GM21737 (cell line): ENCODE measurements around the gene OSGEP.
"Not testable (repeated sequence)": the region's sequence is repeated elsewhere in the genome, so short reads cannot be mapped to it uniquely, and the experiment has no call there.

ENCODE experiments used
- ATAC-seq: cut with Tn5 transposase; IDR thresholded peaks from one replicate; pipeline ENCODE4 v1.9.1; 2021; ENCODE audit warnings: mild to moderate bottlenecking, moderate library complexity; ENCODE audit not compliant: unreplicated experiment

The OSGEP gene

DNA sequence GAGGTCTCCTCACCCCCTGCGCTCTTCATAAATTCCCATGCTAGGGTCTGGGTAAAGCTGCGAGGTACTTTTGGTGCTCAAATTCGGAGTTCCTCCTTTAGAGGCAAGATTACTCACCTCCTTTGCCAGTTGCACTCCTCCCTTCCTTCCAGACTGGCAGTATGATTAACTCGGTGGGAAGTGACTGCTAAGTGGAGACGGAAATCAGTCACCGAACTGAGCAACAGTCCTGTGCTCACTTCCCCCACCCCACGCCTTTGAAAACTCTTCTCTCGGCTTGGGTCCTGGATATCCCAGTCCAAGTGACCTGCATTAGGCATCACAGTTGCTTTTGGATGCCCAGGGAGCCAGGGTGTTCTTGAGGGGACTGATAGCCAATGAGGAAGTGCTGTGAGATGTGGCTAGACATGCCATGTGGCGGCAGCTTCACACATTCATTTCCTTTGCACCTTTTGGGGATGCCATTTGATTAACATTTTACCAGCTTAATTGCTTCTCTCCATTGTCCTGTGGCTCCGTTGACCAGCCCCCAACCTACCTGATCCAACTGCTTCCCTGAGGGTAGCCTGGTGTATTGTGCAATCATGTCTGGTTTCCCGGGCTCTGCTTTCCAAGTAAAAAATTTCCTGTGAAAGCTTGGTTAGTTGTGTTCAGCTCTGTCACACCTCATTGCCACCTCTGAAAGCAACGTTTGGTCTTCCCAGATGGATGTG is 15.4 kb upstream of the OSGEP start:
- ATAC-seq: peak; percentile 12

DNA sequence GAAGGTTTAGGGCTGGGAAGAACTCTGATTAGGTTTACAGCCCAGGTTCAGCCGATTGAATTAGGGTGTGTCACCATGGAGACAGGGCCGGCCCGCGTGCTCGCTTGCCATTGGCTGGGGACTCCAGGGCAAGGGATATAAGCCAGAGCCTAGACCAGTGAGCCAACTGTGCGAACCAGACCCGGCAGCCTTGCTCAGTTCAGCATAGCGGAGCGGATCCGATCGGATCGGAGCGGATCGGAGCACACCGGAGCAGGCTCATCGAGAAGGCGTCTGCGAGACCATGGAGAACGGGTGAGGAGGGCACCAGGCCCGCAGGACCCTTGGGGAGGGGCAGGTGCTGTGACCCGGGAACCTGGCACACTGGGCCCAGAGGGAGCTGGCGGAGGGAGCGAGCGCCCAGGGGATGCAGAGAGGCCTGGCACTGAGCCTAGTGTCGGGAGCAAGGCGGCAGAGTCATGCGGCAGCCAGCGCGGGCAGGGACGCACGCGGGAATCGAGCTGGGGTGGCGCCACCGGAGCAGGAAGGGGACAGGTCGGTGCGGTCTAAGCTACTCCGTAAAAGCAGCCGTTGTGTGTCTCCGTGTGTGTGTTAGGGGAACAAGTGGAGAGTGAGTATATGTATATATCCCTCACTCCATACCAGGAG is 14.8 kb upstream of the OSGEP start, which contains the start of gene PNP:
Gene PNP, plus strand, starts transcription at position 165 of the 648 bp plus-strand sequence. Its CDS starts 119 bp downstream, at position 284.
- ATAC-seq: peak; percentile 90

DNA sequence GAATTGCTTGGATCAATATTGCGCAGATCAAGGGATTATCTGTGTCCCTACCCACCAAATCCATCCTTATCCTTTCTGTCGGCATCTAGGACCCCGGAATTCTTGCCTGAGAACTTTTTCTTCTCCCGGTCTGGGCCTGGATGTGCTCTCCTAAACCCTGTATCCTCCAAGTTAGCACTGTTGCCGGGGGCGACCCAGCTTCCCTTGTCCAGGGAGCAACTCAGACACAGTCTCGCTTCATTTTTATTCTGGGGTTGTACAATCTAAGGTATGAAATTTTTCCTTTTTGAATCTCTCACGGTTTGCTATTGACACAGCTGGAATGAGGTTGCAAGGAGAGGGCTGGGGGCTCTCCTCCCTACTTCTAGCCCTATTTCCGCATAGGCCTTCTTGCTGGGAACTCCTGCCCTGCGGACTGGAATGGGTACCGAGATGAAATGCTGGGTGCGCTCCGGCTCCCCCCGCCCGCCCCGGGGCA is 14.2 kb upstream of the OSGEP start:
- ATAC-seq: no peak

DNA sequence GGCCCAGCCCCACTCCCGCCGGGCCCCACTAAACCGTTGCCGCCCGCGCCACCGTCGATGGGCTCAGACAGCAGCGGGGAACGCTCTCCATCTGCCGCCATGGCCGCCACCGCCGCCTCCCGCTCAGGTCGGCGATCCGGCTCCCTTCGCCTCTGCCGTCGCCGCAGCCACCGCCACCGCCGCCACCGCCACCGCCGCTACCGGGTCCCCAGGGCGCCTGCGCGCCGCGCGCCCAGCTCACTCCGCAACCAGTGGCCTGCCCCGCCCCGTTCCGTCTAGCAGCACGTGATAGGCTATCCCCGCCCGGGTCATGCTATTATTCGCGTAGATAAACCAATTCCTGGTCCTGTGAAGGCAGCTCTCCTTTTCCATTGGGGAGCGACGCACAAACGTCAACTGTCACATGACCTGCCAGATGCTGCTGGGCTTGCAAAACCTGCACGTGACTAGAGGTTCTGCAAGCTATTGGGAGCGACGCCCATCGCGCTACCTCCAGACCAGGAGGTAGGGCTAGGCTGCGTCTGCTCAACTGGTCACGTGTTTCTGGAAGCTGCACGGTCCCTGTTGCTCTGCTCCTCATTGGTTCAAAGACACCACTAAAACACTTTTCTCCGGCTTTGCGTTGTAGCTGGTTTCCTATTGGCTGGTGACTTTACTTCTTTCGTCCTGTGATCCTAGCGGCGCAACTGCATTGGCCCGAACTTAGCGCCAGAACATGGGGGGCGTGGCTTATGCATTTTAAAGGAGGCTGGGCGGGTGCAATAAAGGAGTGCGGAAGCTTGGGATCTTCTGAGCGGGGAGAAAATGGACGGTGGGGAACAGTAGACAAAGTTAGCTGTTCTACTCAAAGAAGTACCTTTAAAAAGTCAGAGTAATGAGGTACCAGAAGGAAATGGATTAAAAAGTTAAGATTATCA is 6.9 kb upstream of the OSGEP start, which contains the start of gene PIP4P1:
Gene PIP4P1, minus strand, starts transcription at position 210 of the 917 bp plus-strand sequence. Its CDS starts 109 bp downstream, at position 101.
- ATAC-seq: peak; percentile 89

DNA sequence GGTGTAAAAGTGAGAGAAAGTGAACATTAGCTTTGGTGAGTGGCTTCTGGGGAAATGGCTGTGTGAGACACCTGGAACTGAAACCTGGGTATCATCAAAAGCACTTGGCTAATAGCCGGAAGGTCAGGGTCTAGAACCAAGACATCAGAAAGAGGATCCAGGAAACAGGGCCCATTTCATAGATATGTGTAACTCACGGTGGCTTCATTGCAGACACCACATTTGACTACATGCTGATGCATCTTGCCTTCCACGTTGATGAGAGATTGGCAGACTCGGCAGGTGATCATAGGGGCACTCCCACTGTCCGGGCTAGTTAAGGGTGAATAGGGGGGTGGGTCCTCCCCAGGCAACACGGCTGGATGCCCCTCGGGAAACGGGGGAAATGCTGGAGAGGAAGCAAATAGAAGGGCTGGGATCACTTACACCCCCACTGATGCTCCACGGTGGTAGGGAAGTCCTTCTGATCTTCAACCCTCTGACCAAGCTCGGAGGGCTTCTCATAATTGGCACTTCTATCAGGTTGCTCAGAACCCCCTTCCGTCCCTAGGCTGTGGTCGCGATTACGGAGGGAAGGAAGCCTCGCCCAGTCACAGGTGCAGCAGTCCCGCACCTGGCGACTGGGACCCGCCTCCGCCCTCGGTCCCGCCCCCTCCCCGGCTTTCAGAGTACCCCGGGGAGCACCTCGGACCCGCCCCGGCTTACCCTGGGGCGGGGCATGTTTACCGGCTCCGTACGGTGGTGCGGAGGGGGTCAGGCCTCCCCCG is 6.0 kb upstream of the OSGEP start:
- ATAC-seq: peak; percentile 13

DNA sequence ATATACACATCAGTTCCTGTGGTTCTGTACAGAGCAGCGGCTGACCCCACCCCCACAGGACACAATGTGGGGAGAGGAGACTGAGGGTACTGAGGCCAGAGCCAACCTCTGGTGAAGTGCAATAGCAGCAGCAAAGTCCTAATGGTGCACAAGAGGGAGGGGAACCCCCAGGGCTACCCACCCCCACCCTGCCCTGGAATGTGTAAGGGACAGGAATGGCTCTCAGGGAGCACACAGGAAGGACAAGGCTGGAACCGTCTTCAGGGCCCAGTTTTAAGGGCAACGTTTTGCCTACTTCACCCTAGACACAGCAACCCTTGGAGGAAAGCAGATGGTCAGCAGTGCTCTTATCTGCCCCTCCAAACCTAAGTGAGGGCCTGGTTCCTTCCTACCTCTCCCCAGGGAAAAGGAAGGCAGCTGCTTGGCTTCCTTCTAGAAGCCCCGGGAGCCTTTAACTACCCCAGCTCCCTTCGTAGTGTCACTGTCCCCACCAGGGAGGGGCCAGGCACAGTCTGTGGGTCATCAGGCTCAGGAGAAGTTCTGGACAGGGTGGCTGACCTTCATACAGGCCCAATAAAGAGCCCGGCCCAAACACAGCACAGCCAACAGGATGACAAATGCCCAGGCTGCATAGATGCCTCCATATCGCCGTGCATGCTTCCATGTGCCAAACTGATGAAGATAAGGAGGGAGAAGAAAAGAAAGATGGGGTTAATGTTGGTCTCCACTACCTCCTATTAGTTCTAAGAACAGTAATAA is 3.6 kb upstream of the OSGEP start:
- ATAC-seq: no peak

DNA sequence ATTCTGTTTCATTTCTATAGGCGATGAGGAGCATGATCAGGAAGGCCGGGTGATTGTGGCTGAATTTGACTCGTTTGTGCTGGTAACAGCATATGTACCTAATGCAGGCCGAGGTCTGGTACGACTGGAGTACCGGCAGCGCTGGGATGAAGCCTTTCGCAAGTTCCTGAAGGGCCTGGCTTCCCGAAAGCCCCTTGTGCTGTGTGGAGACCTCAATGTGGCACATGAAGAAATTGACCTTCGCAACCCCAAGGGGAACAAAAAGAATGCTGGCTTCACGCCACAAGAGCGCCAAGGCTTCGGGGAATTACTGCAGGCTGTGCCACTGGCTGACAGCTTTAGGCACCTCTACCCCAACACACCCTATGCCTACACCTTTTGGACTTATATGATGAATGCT is 2.4 kb upstream of the OSGEP start:
- ATAC-seq: no peak

DNA sequence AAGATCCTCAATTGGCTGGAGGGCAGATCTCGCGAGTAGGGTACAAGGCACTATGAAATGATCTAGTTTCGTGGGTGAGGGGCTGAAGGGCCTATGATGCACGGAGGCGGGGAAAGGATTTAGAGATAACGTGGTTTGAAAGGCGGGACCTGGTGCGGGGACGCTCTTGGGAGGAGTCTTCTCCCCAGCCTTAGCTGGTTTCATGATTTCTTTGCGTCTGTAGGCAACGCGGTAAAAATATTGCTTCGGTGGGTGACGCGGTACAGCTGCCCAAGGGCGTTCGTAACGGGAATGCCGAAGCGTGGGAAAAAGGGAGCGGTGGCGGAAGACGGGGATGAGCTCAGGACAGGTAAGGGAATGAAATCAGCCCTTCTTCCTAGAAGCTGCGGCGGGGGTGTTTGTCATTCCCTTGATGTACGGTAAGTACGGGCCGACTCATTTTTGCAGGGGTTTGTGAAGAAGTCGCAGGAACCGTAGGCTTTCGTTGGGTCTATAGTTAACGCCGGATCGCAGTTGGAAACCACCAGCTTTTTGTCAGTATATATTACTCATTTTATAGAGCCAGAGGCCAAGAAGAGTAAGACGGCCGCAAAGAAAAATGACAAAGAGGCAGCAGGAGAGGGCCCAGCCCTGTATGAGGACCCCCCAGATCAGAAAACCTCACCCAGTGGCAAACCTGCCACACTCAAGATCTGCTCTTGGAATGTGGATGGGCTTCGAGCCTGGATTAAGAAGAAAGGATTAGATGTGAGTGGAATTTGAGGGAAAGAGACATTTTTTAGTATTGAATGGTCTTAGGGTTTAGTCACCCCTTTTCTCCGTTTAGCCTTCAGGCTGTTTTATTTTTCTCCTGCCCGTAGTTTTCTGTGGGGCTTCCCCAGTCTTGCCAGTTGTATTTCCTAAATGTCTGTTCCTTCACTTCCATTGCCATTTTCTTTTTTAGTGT is 1.0 kb upstream of the OSGEP start:
- peak; percentile 31 for ATAC-seq

DNA sequence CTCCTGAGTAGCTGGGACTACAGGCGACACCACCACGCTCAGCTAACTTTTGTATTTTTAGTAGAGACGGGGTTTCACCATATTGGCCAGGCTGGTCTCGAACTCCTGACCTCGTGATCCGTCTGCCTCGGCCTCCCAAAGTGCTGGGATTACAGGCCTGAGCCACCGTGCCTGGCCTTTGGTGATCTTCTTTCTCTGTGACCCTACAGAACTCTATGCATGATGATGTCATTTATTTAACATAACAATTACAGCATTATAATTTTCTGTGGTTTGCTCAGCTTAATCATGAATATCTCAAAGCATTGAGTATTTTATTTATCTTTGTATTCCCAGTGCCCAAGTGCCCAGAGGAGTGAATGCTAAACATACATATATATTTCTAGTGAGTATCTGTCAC is 1.8 kb downstream of the OSGEP start:
- ATAC-seq: not testable (repeated sequence)

DNA sequence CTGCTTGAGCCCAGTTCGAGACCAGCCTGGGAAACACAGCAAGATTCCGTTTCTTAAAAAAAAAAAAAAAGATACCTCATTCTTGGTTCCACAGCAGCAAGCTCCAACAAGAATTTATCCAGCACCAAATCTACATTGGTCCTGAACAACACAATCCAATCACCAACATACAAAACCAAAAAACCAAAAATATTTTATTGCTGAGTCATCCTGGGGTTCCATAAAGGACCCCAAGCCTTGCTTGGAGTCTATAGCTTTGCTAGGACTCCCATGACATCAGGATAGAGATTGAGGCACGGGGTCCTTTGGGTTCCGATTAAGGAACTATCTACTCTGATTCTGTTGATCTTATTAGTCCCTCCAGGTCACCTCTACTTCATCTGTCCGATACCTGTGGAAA is 7.7 kb downstream of the OSGEP start:
- no peak for ATAC-seq

DNA sequence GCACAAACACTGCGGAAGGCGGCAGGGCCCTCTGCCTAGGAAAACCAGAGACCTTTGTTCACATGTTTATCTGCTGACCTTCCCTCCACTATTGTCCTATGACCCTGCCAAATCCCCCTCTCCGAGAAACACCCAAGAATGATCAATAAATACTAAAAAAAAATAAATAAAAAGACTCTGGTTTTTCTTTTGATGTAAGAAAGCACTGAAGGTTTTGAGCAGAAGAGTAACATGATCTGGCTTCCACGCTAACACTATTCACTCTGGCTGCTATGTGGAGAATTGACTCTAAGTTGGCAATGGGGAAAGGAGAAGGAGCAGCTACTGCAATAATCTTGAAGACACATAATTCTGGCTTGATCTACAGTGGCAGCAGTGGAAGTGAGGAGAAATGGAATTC is 11.0 kb downstream of the OSGEP start:
- ATAC-seq: not testable (repeated sequence)

DNA sequence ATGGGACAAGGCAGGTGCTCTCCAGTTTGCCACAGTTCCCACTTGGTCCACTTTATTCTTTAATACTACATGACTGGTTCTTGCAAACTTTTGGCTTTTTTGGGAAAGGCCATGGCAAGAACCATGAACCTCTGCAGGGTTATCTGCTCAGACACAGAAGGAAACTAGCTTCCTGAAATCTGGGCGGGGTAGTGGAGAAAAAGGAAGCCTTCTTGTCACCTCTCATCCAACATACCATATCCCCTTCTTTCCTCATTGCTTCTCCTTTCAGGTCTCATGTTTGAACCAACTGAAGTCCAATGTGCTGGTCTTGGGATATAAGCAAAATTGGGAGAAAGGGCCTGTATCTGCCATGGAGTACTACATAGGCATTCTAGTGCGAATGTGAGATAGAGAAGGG is 13.2 kb downstream of the OSGEP start:
- no peak for ATAC-seq

DNA sequence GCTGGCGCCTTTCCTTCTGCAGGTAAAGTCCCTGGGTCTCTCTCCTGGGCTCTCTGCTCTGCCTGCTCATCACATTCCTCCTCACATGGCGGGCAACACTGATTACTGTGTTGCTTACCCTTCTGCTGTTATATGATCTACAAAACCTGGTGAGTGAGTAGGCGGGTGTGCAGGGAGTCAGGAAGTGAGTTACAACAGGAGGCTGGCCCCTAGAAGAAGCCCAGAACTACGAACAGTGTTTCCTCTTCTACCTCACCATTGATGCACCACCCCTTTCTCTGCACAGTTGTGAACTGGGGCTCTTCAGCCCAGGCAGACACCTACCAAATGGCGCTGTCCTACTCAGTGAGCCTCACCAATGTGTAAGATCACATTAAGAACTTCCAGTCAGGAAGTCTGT is 13.7 kb downstream of the OSGEP start:
- ATAC-seq: no peak

DNA sequence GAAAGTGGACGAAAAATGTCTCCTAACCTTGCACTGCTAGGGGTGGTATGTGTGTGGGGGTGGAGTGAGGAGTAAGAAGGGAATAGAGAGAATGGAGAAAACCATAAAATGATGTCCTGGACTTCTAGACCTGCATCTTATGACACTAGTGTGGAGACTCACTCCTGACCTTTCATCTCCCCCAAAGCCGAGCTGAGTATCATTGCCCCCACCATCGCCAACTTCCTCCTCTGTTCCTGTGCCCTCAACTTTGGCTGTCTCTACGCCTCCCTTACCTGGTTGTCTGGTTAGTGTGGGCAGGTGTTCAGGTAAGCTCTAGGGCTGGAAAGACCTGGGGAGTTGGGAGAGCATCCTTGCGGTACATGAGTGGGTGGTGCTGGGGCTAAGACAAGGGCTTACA is 14.1 kb downstream of the OSGEP start:
- ATAC-seq: no peak

DNA sequence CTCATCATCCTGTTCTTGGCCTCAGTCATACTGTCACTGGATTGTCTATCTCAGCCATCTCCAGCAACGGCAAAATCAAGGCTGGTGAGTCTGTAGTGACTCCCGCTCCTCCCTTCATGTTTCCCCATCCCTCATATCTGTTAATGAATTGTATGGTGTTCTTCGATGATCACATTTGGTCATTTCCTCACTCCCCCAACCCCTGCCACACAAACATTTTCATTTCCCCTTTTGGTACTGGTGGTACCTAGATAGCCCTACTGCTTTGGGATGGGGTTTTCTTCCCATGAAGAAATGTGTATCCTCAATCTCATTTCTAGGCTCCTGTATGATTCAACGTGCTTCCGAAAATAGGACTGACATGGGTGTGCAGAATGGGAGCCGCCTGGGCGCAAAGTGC is 15.9 kb downstream of the OSGEP start:
- ATAC-seq: no peak

DNA sequence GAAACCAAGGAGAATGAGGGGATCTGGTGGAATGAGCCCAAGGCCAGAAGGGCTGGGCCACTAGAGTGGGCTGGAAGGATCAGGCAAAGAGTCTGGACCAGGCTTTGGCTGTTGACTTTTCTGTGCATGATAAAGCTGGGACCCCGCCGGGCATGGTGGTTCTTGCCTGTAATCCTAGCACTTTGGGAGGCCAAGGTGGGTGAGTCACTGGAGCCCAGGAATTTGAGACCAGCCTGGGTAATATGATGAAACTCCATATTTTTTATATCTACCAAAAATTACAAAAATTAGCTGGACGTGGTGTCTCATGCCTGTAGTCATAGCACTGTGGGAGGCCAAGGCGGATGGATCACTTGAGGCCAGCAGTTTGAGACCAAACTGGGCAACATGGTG is 18.3 kb downstream of the OSGEP start:
- ATAC-seq: no peak

DNA sequence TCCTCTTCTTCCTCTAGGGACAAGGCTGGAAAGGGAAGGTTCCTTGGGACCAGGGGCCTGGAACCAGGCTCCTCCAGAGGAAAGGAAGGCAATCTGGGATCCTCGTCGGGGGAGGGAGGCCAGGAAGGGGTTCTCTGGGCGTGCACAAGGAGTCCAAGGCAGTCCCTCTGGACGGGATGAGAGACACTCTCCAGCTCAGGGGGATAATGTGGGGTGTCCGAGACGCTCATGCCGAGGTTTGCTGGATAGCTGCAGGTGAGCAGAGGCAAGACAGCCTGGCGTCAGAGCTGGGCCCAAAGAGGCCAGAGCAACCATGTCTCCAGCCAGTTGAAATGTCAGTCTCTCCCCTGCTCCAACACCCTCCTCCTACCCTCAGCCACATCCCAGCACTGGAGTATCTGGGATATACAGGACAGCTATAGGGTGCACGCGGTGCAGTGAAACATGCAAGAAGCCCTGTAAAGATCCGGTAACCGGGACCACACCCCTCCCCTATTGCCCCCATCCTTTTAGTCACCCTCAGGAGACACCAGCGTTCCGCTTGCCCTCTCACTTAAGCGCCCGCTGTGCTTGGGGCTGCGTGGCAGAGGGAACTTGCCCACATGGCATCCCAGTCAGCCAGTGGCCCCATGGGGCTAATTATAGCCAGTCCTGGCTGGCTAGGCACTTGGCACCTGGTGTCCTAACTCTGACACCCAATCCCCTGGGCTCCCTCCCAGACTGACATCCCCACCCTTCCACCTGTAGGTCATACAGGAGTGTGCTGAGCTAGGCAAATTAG is 18.8 kb downstream of the OSGEP start, which contains the start of gene KLHL33:
Gene KLHL33, minus strand, starts transcription at position 585 of the 781 bp plus-strand sequence. Its CDS starts 355 bp downstream, at position 230.
- no peak for ATAC-seq
